Liver (tissue), 9 donors: Measurements from ENCODE around the gene PLK3. TPM values are rescaled to one million over a fixed set of nuclear protein-coding genes. Genes with fewer than 3 reads are reported as not detected.

Experiments
- DNase-seq: peaks from one replicate; pipeline ENCODE4 v3.0.0-alpha.2; 2017; ENCODE audit warnings: low spot score
- H3K27ac ChIP-seq, 2 donors: one replicate each; pipeline ENCODE4 v1.7.0; 2013; ENCODE audit warnings: inconsistent platforms in 2 of 2, low read length in 2 of 2, control low read depth in 1 of 2, low read depth in 1 of 2, mild to moderate bottlenecking in 1 of 2
- H3K27me3 ChIP-seq, 4 donors: one replicate each; pipeline versions ENCODE4 v1.6.1 to v1.7.0; 2013; ENCODE audit warnings: low read length in 3 of 4, inconsistent platforms in 1 of 4, mild to moderate bottlenecking in 1 of 4, moderate library complexity in 1 of 4; ENCODE audit not compliant: control insufficient read depth in 4 of 4, insufficient read depth in 4 of 4
- H3K36me3 ChIP-seq, 4 donors: one replicate each; pipeline versions ENCODE4 v1.6.1 to v1.7.0; 2013; ENCODE audit warnings: low read length in 3 of 4, mild to moderate bottlenecking in 3 of 4, low read depth in 1 of 4, moderate library complexity in 1 of 4; ENCODE audit not compliant: control insufficient read depth in 4 of 4, insufficient read depth in 3 of 4
- H3K4me1 ChIP-seq, 4 donors: one replicate each; pipeline versions ENCODE4 v1.6.1 to v1.7.0; 2013; ENCODE audit warnings: low read length in 3 of 4, mild to moderate bottlenecking in 3 of 4, moderate library complexity in 1 of 4; ENCODE audit not compliant: control insufficient read depth in 4 of 4, insufficient read depth in 4 of 4
- H3K4me3 ChIP-seq, 3 donors: one replicate each; pipeline versions ENCODE4 v1.6.1 to v1.7.0; 2013; ENCODE audit warnings: low read length in 3 of 3, control low read depth in 1 of 3, low read depth in 1 of 3, mild to moderate bottlenecking in 1 of 3
- H3K9ac ChIP-seq, 2 donors: one replicate each; pipeline ENCODE4 v1.7.0; 2013; ENCODE audit warnings: low read length in 2 of 2, mild to moderate bottlenecking in 2 of 2, moderate library complexity in 2 of 2, control low read depth in 1 of 2, low read depth in 1 of 2
- H3K9me3 ChIP-seq, 4 donors: one replicate each; pipeline versions ENCODE4 v1.6.1 to v1.7.0; 2013; ENCODE audit warnings: low read length in 3 of 4; ENCODE audit not compliant: control insufficient read depth in 4 of 4
- ATF3 ChIP-seq: IDR thresholded peaks from 2 replicates; pipeline ENCODE4 v1.6.1; 2016; ENCODE audit warnings: antibody characterized with exemption
- CTCF ChIP-seq: fragments of 150-350 bp; IDR thresholded peaks from 2 replicates; pipeline ENCODE4 v1.5.1; 2017; ENCODE audit warnings: improper control_type of control experiment, low read depth, low read length; ENCODE audit not compliant: missing input control
- EGR1 ChIP-seq, 2 donors: IDR thresholded peaks; 2 replicates each; pipeline ENCODE4 v1.6.1; 2016 to 2018; ENCODE audit warnings: antibody characterized with exemption in 2 of 2, low read depth in 2 of 2
- FOXA1 ChIP-seq: IDR thresholded peaks from 2 replicates; pipeline ENCODE4 v1.6.1; 2016; ENCODE audit warnings: antibody characterized with exemption
- FOXA2 ChIP-seq: IDR thresholded peaks from 2 replicates; pipeline ENCODE4 v1.6.1; 2016; ENCODE audit warnings: antibody characterized with exemption
- GABPA ChIP-seq, 2 donors: IDR thresholded peaks in 1 of 2; conservative IDR thresholded peaks in 1 of 2; 2 replicates each; pipeline ENCODE4 v1.6.1; 2016; ENCODE audit warnings: antibody characterized with exemption in 2 of 2, mild to moderate bottlenecking in 1 of 2, moderate library complexity in 1 of 2
- HNF4A ChIP-seq, 2 donors: conservative IDR thresholded peaks; 2 replicates each; pipeline ENCODE4 v1.6.1; 2016; ENCODE audit warnings: antibody characterized with exemption in 2 of 2, mild to moderate bottlenecking in 2 of 2
- HNF4G ChIP-seq: IDR thresholded peaks from 2 replicates; pipeline ENCODE4 v1.6.1; 2016; ENCODE audit warnings: antibody characterized with exemption
- JUND ChIP-seq, 2 donors: IDR thresholded peaks; 2 replicates each; pipeline ENCODE4 v1.6.1; 2016; ENCODE audit warnings: antibody characterized with exemption in 2 of 2
- MAX ChIP-seq: IDR thresholded peaks from 2 replicates; pipeline ENCODE4 v1.6.1; 2016; ENCODE audit warnings: antibody characterized with exemption
- NR2F2 ChIP-seq: IDR thresholded peaks from 2 replicates; pipeline ENCODE4 v1.6.1; 2016; ENCODE audit warnings: antibody characterized with exemption
- RAD21 ChIP-seq, 2 donors: IDR thresholded peaks; 2 replicates each; pipeline ENCODE4 v1.6.1; 2016; ENCODE audit warnings: antibody characterized with exemption in 2 of 2, mild to moderate bottlenecking in 2 of 2
- REST ChIP-seq: IDR thresholded peaks from 2 replicates; pipeline ENCODE4 v1.6.1; 2016; ENCODE audit warnings: antibody characterized with exemption, mild to moderate bottlenecking
- RXRA ChIP-seq, 2 donors: IDR thresholded peaks; 2 replicates each; pipeline ENCODE4 v1.6.1; 2017 to 2018; ENCODE audit warnings: antibody characterized with exemption in 2 of 2, mild to moderate bottlenecking in 1 of 2
- SP1 ChIP-seq: IDR thresholded peaks from 2 replicates; pipeline ENCODE4 v1.6.1; 2018; ENCODE audit warnings: antibody characterized with exemption, mild to moderate bottlenecking
- TAF1 ChIP-seq: conservative IDR thresholded peaks from 2 replicates; pipeline ENCODE4 v1.6.1; 2016; ENCODE audit warnings: antibody characterized with exemption, mild to moderate bottlenecking
- YY1 ChIP-seq: IDR thresholded peaks from 2 replicates; pipeline ENCODE4 v1.6.1; 2016; ENCODE audit warnings: antibody characterized with exemption, mild to moderate bottlenecking
- ZBTB33 ChIP-seq: IDR thresholded peaks from 2 replicates; pipeline ENCODE4 v1.6.1; 2016; ENCODE audit warnings: antibody characterized with exemption
- WGBS: extraction: QIAGEN DNeasy Blood & Tissue Kit; methylation state at CpG from one replicate; pipeline ENCODE4 v1.1.7; 2013; 5-methylcytosine and 5-hydroxymethylcytosine counted together
- polyA plus RNA-seq, 2 donors: library from polyadenylated mRNA; stranded (reverse) in 1 of 2; unstranded in 1 of 2; fragments of 200-250 nt in 1 of 2; fragments of >200 nt in 1 of 2; fragmentation: Nextera tagmentation in 1 of 2; extraction: Ambion mirVana in 1 of 2; gene quantifications; one replicate each; pipeline versions ENCODE4 v1.2.1 to v1.2.3, GENCODE V29; 2013 to 2015
- total RNA-seq, 2 donors: library from RNA; depleted of rRNA; stranded (reverse); fragments of >200 nt; gene quantifications; one replicate each; pipeline ENCODE4 v1.2.3, GENCODE V29; 2014
- donor health status: healthy.
- donor health status: healthy.
- donor health status: healthy.
- donor health status: healthy.
- donor health status: healthy.

Gene PLK3
- total and polyA plus RNA-seq, 4 donors: 1.5 to 5.7 (median 2.3) TPM

GRCh38 chr1:44806025-44806703 lies 6.0 kb downstream of the PLK3 start:
- peaks cover 0 to 8% (median 8%) of the 10 kb centered on the region in 4 donors for H3K36me3 ChIP-seq
- no peak overlapping the region for H3K4me3 ChIP-seq
- H3K4me1 ChIP-seq: peaks cover 15 to 46% (median 39%) of the 10 kb centered on the region in 4 donors
- no peaks in the 10 kb centered on the region for H3K27me3 ChIP-seq
- no peak for TF ChIP-seq JUND (IDR thresholded peaks at IDR 0.05)
- TF ChIP-seq MAX: no peak
- no peak for TF ChIP-seq REST
- TF ChIP-seq YY1: no peak
- TF ChIP-seq ATF3: no peak
- no peak for TF ChIP-seq TAF1
- no peak for TF ChIP-seq RAD21 (IDR thresholded peaks at IDR 0.05)
- TF ChIP-seq CTCF: no peak
- TF ChIP-seq FOXA1: no peak
- no peak for TF ChIP-seq NR2F2
- no peak for TF ChIP-seq HNF4G
- no peak for TF ChIP-seq SP1
- TF ChIP-seq HNF4A (conservative IDR thresholded peaks at IDR 0.05): no peak
- H3K27ac ChIP-seq: peak overlapping the region; percentile 95 to 98
- no peak for DNase-seq
- H3K9ac ChIP-seq: peak overlapping the region in 1 of 2 donors; percentile 40
- WGBS: 93% methylated on average over 70 of the region's 70 CpGs
- H3K9me3 ChIP-seq: no peaks in the 10 kb centered on the region

GRCh38 chr1:44806704-44807363 lies 6.7 kb downstream of the PLK3 start, which contains the start of gene DYNLT4:
TSS of gene DYNLT4 (minus strand) at chr1:44807351. CDS start at chr1:44806668, 683 bp downstream.
- no peaks in the 10 kb centered on the region for H3K27me3 ChIP-seq
- 54% methylated on average over 7 of the region's 7 CpGs for WGBS
- peaks cover 15 to 47% (median 39%) of the 10 kb centered on the region in 4 donors for H3K4me1 ChIP-seq
- no peak within 1 kb of the TSS for H3K4me3 ChIP-seq
- TF ChIP-seq NR2F2 (peak; percentile 74), HNF4G (peak; percentile 10), REST (no peak), EGR1 (IDR thresholded peaks at IDR 0.05; ENCODE audit: low read depth in 2 of 2) (no peak), RXRA (IDR thresholded peaks at IDR 0.05) (no peak), GABPA (IDR thresholded peaks at IDR 0.05 in 1 of 2, conservative IDR thresholded peaks at IDR 0.05 in 1 of 2) (no peak), HNF4A (conservative IDR thresholded peaks at IDR 0.05) (peak in 1 of 2 donors; percentile 63), TAF1 (peak; percentile 93), FOXA2 (no peak), ATF3 (no peak), SP1 (no peak), FOXA1 (no peak), ZBTB33 (no peak)
- peak within 1 kb of the TSS; percentile 95 to 98 for H3K27ac ChIP-seq
- peaks cover 0 to 8% (median 7%) of the 10 kb centered on the region in 4 donors for H3K36me3 ChIP-seq
- peak; percentile 33 for DNase-seq
- H3K9me3 ChIP-seq: no peaks in the 10 kb centered on the region
- peak within 1 kb of the TSS; percentile 53 to 65 for H3K9ac ChIP-seq
